B cell (primary cell): ENCODE measurements around the gene RERE.

Source experiments
- CTCF ChIP-seq: fragments of 200-600 bp; IDR thresholded peaks from one replicate; pipeline ENCODE4 v1.8.0; 2022; ENCODE audit warnings: antibody characterized with exemption, mild to moderate bottlenecking
- EZH2 ChIP-seq: IDR thresholded peaks from 2 replicates; pipeline ENCODE4 v1.6.1; 2012; ENCODE audit warnings: borderline replicate concordance, low read depth, mild to moderate bottlenecking, moderate library complexity, low read length; ENCODE audit not compliant: insufficient read depth, poor library complexity, severe bottlenecking

GRCh38 chr1:8660411-8660828 is 157.0 kb downstream of the RERE start:
- TF ChIP-seq CTCF (no peak), EZH2 (no peak)
